Esophagus muscularis mucosa (tissue), 4 donors: ENCODE data around the gene KCND3.

Experiments used
- EP300 ChIP-seq: sonication (generic); formaldehyde crosslinking; IDR thresholded peaks from one replicate; pipeline ENCODE4 v1.6.1; 2017; ENCODE audit warnings: antibody characterized with exemption
- POLR2A ChIP-seq: fragments of 450-650 bp; IDR thresholded peaks from one replicate; pipeline ENCODE4 v1.6.1; 2017; ENCODE audit warnings: antibody characterized with exemption, moderate library complexity, mild to moderate bottlenecking, low read depth
- TF ChIP-seq, protein P1 (sequence below), 3 experiments: fragments of 200-600 bp in 2 of 3; fragments of 450-650 bp in 1 of 3; sonication (generic) in 2 of 3; IDR thresholded peaks; one replicate each; pipeline ENCODE4 v1.5.1; 2017 to 2019; ENCODE audit warnings: antibody characterized with exemption in 3 of 3, mild to moderate bottlenecking in 2 of 3, moderate library complexity in 1 of 3

- TF ChIP-seq EP300 (no peak), POLR2A (no peak)
- TF ChIP-seq, protein P1, sequence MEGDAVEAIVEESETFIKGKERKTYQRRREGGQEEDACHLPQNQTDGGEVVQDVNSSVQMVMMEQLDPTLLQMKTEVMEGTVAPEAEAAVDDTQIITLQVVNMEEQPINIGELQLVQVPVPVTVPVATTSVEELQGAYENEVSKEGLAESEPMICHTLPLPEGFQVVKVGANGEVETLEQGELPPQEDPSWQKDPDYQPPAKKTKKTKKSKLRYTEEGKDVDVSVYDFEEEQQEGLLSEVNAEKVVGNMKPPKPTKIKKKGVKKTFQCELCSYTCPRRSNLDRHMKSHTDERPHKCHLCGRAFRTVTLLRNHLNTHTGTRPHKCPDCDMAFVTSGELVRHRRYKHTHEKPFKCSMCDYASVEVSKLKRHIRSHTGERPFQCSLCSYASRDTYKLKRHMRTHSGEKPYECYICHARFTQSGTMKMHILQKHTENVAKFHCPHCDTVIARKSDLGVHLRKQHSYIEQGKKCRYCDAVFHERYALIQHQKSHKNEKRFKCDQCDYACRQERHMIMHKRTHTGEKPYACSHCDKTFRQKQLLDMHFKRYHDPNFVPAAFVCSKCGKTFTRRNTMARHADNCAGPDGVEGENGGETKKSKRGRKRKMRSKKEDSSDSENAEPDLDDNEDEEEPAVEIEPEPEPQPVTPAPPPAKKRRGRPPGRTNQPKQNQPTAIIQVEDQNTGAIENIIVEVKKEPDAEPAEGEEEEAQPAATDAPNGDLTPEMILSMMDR (IDR thresholded peaks at IDR 0.05): no peak
Observed at GRCh38 chr1:111961773-111962565, 27.5 kb downstream of the KCND3 start.
